Neural cell (in vitro differentiated cells): ENCODE data around the gene ACSS2.

Source experiments
- CTCF ChIP-seq: fragments of 450-650 bp; IDR thresholded peaks from 2 replicates; pipeline ENCODE4 v1.5.1; 2014; ENCODE audit warnings: antibody characterized with exemption, mild to moderate bottlenecking, moderate library complexity; ENCODE audit not compliant: poor library complexity, severe bottlenecking
- EZH2 ChIP-seq: fragments of 200-600, 300-800 bp; shearing (Covaris generic), sonication (generic); IDR thresholded peaks from 2 replicates; pipeline ENCODE4 v1.6.1; 2014; ENCODE audit warnings: antibody characterized with exemption, low read length, borderline replicate concordance, mild to moderate bottlenecking; ENCODE audit not compliant: insufficient read depth, poor library complexity, severe bottlenecking
- MXI1 ChIP-seq: fragments of 450-650 bp; conservative IDR thresholded peaks from 2 replicates; pipeline ENCODE4 v1.6.1; 2014; ENCODE audit warnings: antibody characterized with exemption, mild to moderate bottlenecking; ENCODE audit not compliant: poor library complexity, severe bottlenecking
- POLR2AphosphoS5 ChIP-seq: IDR thresholded peaks from 2 replicates; pipeline ENCODE4 v1.6.1; 2012
- REST ChIP-seq: IDR thresholded peaks from 2 replicates; pipeline ENCODE4 v1.6.1; 2012; ENCODE audit warnings: borderline replicate concordance
- SMC3 ChIP-seq: fragments of 450-650 bp; conservative IDR thresholded peaks from 2 replicates; pipeline ENCODE4 v1.6.1; 2014; ENCODE audit warnings: antibody characterized with exemption, mild to moderate bottlenecking, moderate library complexity; ENCODE audit not compliant: poor library complexity

- TF ChIP-seq CTCF, result no peak
- TF ChIP-seq MXI1, result no peak
- no peak for TF ChIP-seq EZH2
- TF ChIP-seq SMC3, result no peak
- no peak for TF ChIP-seq POLR2AphosphoS5
- TF ChIP-seq REST, result no peak
Observed at GRCh38 chr20:34923414-34923813, 47.0 kb downstream of the ACSS2 start.
